Fibroblast of pulmonary artery (primary cell): ENCODE measurements around the gene ENTPD2.

ENCODE experiments used
- DNase-seq: peaks from one replicate; pipeline ENCODE4 v3.0.0-alpha.2; 2010; ENCODE audit warnings: low read depth
- H3K4me3 ChIP-seq: replicated peaks from 2 replicates; pipeline ENCODE4 v1.5.1; 2011; ENCODE audit warnings: low read depth, mild to moderate bottlenecking, control low read depth, low read length, moderate library complexity
- TF ChIP-seq, protein P1 (sequence below): IDR thresholded peaks from 2 replicates; pipeline ENCODE4 v1.5.1; 2011; ENCODE audit warnings: mild to moderate bottlenecking, control low read depth, low read length, inconsistent platforms; ENCODE audit errors: missing control alignments

Gene ENTPD2

GRCh38 chr9:137053944-137054931 lies at the start of gene ENTPD2:
Gene ENTPD2, minus strand, starts transcription at chr9:137054061. Its CDS starts 64 bp downstream, at chr9:137053997.
- H3K4me3 ChIP-seq, result no peak within 1 kb of the TSS
- TF ChIP-seq, protein P1, sequence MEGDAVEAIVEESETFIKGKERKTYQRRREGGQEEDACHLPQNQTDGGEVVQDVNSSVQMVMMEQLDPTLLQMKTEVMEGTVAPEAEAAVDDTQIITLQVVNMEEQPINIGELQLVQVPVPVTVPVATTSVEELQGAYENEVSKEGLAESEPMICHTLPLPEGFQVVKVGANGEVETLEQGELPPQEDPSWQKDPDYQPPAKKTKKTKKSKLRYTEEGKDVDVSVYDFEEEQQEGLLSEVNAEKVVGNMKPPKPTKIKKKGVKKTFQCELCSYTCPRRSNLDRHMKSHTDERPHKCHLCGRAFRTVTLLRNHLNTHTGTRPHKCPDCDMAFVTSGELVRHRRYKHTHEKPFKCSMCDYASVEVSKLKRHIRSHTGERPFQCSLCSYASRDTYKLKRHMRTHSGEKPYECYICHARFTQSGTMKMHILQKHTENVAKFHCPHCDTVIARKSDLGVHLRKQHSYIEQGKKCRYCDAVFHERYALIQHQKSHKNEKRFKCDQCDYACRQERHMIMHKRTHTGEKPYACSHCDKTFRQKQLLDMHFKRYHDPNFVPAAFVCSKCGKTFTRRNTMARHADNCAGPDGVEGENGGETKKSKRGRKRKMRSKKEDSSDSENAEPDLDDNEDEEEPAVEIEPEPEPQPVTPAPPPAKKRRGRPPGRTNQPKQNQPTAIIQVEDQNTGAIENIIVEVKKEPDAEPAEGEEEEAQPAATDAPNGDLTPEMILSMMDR, result no peak
- no peak for DNase-seq

GRCh38 chr9:137103206-137103999 lies 49.5 kb upstream of the ENTPD2 start:
- H3K4me3 ChIP-seq, result no peak overlapping the region
- no peak for DNase-seq
- TF ChIP-seq, protein P1, result no peak

- TF ChIP-seq, protein P1, result no peak
- no peak for DNase-seq
- no peak overlapping the region for H3K4me3 ChIP-seq
These were observed 45.4 kb upstream of the ENTPD2 start for GRCh38 chr9:137099231-137099630.

DNA sequence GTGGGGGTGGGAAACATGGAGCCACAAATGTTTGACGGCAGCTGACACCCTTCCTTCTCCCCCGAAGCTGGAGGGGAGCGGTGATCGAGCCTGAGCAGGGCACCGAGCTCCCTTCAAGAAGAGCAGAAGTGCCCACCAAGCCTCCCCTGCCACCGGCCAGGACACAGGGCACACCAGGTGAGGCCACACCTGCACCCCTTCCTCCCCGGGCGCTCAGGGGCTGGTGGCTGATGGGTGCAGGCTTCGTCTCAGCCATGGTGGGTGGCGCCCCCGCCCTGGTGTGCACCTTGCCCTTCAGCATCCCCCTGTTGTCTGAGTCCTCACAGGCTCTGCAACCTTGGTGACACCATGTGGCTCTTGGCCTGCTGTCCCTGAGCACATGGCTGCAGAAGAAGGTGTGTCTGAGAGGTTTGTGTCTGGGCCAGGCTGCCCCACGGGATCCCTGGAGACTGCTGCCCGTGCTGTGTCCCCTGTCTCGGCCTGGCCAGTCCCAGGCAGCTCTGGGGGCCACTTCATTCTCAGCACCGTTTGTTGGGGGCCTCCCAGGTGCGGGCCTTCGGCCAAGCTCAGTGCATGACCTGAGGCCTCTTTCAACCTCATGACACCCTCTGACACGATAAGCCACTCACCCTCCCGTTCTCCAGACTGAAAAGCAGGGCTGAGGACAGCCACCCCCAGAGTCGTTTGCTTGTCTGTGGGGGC lies 44.1 kb upstream of the ENTPD2 start:
- no peak overlapping the region for H3K4me3 ChIP-seq
- DNase-seq, result no peak
- TF ChIP-seq, protein P1, result no peak

- TF ChIP-seq, protein P1, result no peak
- H3K4me3 ChIP-seq, result no peak overlapping the region
- no peak for DNase-seq
These were observed 43.1 kb upstream of the ENTPD2 start for GRCh38 chr9:137096785-137097546.
